ENCODE results near the gene ADNP2.

DNA sequence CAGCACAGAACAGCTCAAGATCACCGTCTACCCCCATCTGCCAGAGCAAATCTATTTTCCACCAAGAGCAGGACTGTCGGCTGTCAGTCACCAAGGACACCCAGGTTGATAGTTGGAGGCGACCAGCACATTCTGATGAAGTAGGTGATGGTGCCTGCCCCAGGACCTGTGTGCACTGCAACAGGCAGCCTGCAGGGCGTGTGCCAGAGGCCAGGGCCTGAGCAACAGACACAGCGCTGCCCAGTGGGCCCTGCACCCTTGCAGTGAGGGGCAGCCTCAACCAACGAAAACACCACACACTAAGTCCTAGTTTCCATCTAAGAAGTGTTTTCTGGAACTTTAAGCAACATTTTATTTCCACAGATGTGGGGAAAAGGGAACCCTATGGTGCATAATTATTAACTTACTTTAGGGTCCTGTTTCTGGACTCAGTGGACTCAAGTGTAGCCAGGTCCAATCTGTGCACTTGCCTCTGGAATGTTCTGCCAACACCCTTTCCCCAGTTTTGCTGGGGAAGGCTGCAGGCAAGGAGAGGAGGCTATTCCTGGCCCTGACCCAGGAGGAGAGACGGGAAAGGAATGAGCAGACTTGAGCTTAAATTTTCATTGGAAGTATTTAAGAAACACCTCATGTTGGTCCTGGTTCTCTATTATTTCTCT lies 61.5 kb downstream of the ADNP2 start:
- TF ChIP-seq POLR2AphosphoS5 (IDR thresholded peaks at IDR 0.05) (no peak), POLR2A (IDR thresholded peaks at IDR 0.05) (no peak)
- TF ChIP-seq, protein P1, sequence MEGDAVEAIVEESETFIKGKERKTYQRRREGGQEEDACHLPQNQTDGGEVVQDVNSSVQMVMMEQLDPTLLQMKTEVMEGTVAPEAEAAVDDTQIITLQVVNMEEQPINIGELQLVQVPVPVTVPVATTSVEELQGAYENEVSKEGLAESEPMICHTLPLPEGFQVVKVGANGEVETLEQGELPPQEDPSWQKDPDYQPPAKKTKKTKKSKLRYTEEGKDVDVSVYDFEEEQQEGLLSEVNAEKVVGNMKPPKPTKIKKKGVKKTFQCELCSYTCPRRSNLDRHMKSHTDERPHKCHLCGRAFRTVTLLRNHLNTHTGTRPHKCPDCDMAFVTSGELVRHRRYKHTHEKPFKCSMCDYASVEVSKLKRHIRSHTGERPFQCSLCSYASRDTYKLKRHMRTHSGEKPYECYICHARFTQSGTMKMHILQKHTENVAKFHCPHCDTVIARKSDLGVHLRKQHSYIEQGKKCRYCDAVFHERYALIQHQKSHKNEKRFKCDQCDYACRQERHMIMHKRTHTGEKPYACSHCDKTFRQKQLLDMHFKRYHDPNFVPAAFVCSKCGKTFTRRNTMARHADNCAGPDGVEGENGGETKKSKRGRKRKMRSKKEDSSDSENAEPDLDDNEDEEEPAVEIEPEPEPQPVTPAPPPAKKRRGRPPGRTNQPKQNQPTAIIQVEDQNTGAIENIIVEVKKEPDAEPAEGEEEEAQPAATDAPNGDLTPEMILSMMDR (IDR thresholded peaks at IDR 0.05), result no peak
